GM12864 (cell line): ENCODE data around the gene BCL2L15.

Experiments
- DNase-seq: peaks from one replicate; pipeline ENCODE4 v3.0.0-alpha.2; 2011; ENCODE audit warnings: low read depth
- H3K4me3 ChIP-seq: 2 replicates; pipeline ENCODE4 v1.5.1; 2011; ENCODE audit warnings: mild to moderate bottlenecking, low read depth, low read length, control low read depth
- TF ChIP-seq, protein P1 (sequence below): IDR thresholded peaks from 2 replicates; pipeline ENCODE4 v1.5.1; 2011; ENCODE audit warnings: low read depth, mild to moderate bottlenecking, moderate library complexity, low read length, control low read depth, inconsistent platforms; ENCODE audit errors: missing control alignments

Gene BCL2L15

DNA sequence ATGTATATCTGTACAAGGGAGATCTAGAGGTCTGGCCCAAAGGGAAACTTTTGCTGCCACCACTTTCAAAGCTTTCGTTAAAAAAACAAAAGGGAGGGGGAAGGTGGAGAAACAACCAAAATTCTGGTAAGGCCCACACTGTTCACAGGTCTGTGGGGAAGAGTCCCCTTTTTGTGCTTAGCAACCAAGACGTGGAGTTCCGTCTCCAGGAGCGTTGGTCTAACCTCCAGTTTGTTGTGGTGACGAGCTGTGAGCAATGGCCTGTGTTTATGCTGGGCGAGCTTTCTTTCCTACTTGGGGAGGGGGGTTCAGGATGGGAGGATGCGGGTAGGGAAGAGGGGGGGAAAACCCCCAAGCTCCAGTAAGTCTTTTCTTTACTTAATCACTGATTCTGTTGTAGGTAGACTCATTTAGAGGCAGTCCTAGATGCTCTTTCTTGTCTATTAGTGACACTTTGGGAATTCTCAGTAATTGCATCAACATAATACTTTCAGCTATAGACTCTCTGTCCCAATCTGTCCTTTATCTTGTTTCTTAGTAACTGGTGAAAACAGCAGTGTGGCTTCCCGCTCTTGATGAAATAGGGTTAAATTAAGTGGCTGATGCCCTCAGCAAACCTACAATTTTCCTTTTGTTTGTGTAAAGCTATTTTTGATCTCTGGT lies 43.2 kb upstream of the BCL2L15 start:
- TF ChIP-seq, protein P1, sequence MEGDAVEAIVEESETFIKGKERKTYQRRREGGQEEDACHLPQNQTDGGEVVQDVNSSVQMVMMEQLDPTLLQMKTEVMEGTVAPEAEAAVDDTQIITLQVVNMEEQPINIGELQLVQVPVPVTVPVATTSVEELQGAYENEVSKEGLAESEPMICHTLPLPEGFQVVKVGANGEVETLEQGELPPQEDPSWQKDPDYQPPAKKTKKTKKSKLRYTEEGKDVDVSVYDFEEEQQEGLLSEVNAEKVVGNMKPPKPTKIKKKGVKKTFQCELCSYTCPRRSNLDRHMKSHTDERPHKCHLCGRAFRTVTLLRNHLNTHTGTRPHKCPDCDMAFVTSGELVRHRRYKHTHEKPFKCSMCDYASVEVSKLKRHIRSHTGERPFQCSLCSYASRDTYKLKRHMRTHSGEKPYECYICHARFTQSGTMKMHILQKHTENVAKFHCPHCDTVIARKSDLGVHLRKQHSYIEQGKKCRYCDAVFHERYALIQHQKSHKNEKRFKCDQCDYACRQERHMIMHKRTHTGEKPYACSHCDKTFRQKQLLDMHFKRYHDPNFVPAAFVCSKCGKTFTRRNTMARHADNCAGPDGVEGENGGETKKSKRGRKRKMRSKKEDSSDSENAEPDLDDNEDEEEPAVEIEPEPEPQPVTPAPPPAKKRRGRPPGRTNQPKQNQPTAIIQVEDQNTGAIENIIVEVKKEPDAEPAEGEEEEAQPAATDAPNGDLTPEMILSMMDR: no peak
- DNase-seq: no peak

DNA sequence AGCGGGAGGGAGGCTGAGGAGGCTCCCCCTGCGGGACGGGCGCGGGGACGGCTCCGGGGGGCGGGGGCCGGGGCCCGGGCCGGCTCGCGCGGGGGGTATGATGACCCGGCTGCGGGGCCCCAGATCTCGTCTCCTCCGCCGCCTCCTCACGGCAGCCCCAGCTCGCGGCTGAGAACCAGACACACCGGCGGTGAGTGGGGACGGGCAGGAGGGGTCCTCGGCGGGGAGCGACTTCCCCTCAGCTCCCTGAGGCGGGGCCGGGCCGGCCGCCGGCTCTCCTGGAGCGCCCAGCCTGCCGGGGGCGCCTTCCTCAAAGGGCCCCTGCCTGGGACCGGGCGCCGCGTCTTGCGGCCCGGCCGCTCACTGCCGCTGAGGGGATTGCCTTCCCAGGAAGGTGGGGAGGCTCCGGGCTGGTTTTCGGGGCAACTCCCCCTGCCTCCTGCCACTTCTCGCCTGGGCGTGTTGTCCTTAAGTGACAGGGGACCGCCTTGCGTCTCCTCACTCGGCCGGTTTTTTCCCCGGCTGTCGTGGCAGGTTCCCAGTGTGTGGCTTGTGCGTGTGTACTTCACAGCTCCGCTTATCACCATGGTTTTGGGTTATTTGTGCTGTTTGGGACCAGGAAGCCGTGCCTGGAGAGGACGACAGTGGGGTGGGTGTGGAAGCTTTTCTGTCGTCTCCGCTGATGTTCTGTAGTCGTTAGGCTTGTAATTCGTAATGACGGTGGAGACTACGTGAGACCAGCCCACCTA lies 42.5 kb upstream of the BCL2L15 start:
- H3K4me3 ChIP-seq: peak overlapping the region; percentile 87
- TF ChIP-seq, protein P1: peak; percentile 7
- DNase-seq: no peak

More for the DNA sequence above, 43.2 kb upstream of the BCL2L15 start:
- peak overlapping the region; percentile 87 for H3K4me3 ChIP-seq

DNA sequence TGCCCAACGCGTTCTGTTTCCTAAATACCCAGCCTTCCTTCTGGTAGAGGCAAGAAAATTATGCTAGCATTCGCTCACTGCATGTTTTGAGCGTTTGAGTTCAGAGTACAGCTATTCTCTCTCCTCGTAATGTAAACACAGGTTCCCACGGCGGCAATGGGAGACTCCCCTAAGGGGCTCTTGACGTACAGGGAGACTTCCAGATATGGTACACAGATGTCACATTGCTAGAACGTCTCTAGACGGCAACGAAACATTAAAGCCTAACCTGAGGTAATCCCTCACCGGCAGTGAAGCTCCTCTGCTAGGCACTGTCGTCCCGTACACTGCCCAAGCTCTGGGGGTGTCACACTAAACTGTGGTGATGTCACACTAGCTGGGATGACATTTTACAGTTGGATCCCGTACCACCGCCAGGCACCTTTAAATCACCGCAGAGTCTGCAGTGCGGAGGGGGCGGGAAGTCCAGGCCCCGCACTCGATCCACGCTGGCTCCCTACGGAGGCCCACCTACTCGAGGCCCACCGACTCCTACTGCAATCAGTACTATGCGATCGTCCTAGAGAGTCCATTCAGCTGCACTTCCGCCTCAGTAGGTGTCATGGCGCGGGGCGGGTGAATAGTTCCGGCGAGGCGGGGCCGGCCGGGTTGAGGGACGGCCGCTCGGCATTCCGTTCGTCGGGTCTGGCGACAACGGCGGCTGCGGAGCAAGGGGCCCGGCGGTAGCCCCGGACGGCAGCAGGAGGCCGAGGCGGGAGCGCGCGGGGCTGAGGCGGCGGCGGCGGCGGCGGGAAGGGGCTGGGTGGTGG lies 41.8 kb upstream of the BCL2L15 start, which contains the start of gene HIPK1:
HIPK1 (plus strand) TSS at position 384 of the 809 bp plus-strand sequence.
- peak within 1 kb of the TSS; percentile 87 for H3K4me3 ChIP-seq
- TF ChIP-seq, protein P1: no peak
- peak; percentile 56 for DNase-seq

DNA sequence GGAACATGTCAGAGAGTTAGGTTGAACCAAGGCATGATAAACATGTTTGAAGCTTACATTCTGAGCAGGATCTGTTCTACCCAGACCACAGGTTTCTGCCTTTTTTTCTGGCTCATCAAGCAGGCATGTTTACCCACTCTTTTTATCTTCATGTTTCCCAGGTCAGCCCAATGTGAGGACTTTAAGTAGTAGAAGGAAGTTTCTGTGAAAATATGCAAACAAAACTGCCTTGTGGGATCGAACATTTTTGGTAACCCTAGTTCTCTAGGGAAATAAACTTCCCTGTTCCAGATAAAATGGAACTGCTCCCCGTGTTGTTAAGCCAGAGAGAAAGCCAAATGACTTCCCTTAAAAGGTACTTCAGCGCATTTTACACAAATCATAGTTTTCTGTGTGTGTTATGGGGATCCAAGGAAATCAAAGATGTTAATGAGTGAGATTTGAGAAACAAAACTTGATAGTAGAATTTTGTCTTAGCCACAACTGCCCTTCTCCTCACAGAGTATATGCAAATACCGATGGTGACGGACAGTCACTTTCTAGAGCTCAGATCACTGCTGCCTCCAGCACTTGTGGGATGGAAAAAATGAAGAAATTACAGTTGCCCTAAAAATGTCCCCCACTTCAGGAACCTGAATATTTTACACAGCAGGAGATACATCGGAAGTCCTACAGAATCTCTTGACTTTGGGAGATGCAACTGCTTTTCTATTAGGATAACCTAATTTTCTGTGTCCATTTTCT lies 41.0 kb upstream of the BCL2L15 start:
- TF ChIP-seq, protein P1: no peak
- DNase-seq: no peak
- peak overlapping the region; percentile 87 for H3K4me3 ChIP-seq

DNA sequence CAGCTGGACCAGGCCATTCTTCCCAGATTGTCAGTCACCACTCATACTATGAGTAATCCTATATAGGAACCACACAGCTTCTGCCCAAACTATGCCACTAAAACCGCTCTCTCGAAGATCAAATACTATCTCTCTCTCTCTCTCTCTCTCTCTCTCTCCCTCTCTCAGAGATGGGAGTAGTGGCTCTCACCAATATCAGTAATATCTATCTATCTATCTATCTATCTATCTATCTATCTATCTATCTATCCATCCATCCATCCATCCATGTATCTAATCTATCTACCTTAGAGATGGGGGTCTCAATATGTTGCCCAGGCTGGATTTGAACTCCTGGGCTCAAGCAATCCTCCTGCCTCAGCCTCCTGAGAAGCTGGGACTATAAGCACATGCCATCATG lies 37.1 kb upstream of the BCL2L15 start:
- no peak overlapping the region for H3K4me3 ChIP-seq
- TF ChIP-seq, protein P1: no peak
- DNase-seq: no peak

DNA sequence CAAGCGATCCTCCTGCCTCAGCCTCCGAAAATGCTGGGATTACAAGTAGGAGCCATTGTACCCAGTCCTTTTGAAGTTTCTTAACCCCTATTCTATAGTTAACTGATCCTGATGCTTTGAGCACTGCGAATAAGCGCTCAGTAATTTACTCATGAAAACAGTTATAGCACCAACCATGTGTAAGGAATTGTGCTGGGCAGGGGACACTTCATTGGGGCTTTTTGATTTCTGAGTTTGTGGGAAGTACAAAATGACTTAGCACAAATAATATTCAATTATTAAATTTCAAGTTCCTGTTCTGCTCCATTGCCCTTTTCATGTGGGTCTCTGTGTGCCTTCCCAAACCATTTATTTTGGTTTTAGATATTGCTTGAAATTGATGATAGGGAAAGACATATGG lies 35.6 kb upstream of the BCL2L15 start:
- DNase-seq: no peak
- TF ChIP-seq, protein P1: no peak
- no peak overlapping the region for H3K4me3 ChIP-seq
